HepG2 (cell line): ENCODE data around the gene GNG7. TPM values are rescaled to one million over a fixed set of nuclear protein-coding genes. Genes with fewer than 3 reads are reported as not detected.

ENCODE experiments used
- HBP1 ChIP-seq: IDR thresholded peaks from 2 replicates; pipeline ENCODE4 v1.6.1; 2016; ENCODE audit warnings: low read depth, control low read depth
- HNRNPK ChIP-seq: fragments of 200-400 bp; formaldehyde crosslinking; IDR thresholded peaks from 2 replicates; pipeline ENCODE4 v1.6.1; 2018; ENCODE audit warnings: low read length, low read depth, moderate library complexity, mild to moderate bottlenecking; ENCODE audit not compliant: poor library complexity, severe bottlenecking
- KDM2A ChIP-seq: sonication (generic); formaldehyde crosslinking; IDR thresholded peaks from 2 replicates; pipeline ENCODE4 v1.4.0; 2020; ENCODE audit warnings: low read depth, missing genetic modification reagents, borderline replicate concordance
- PRDM10 ChIP-seq: sonication (generic); formaldehyde crosslinking; IDR thresholded peaks from 2 replicates; pipeline ENCODE4 v1.4.0; 2020; ENCODE audit warnings: low read depth, missing genetic modification reagents
- RBM22 ChIP-seq: fragments of 200-400 bp; formaldehyde crosslinking; optimal IDR thresholded peaks from 2 replicates; pipeline ENCODE3; 2017; ENCODE audit warnings: mild to moderate bottlenecking, low read length, moderate library complexity
- TOE1 ChIP-seq: sonication (generic); formaldehyde crosslinking; IDR thresholded peaks from 2 replicates; pipeline ENCODE4 v1.4.0; 2020; ENCODE audit warnings: mild to moderate bottlenecking, missing genetic modification reagents
- ZBTB33 ChIP-seq: sonication (generic); formaldehyde crosslinking; IDR thresholded peaks from 2 replicates; pipeline ENCODE4 v1.4.0; 2020; ENCODE audit warnings: missing genetic modification reagents
- ZBTB39 ChIP-seq: sonication (generic); formaldehyde crosslinking; IDR thresholded peaks from 2 replicates; pipeline ENCODE4 v1.5.0; 2020; ENCODE audit warnings: missing genetic modification reagents
- ZBTB7B ChIP-seq: sonication (generic); formaldehyde crosslinking; IDR thresholded peaks from 2 replicates; pipeline ENCODE4 v1.4.0; 2020; ENCODE audit warnings: missing genetic modification reagents
- ZMAT5 ChIP-seq: sonication (generic); formaldehyde crosslinking; IDR thresholded peaks from 2 replicates; pipeline ENCODE4 v1.5.0; 2020; ENCODE audit warnings: mild to moderate bottlenecking, low read depth, missing genetic modification reagents, borderline replicate concordance
- ZNF280D ChIP-seq: sonication (generic); formaldehyde crosslinking; IDR thresholded peaks from 2 replicates; pipeline ENCODE4 v1.5.1; 2020; ENCODE audit warnings: mild to moderate bottlenecking, missing genetic modification reagents
- ZNF766 ChIP-seq: sonication (generic); formaldehyde crosslinking; IDR thresholded peaks from 2 replicates; pipeline ENCODE4 v1.5.0; 2020; ENCODE audit warnings: missing genetic modification reagents, borderline replicate concordance
- ZNF775 ChIP-seq: sonication (generic); formaldehyde crosslinking; IDR thresholded peaks from 2 replicates; pipeline ENCODE4 v1.4.0; 2020; ENCODE audit warnings: missing genetic modification reagents, mild to moderate bottlenecking, moderate library complexity, borderline replicate concordance
- polyA plus RNA-seq, 8 experiments: library from polyadenylated mRNA; depleted of rRNA in 3 of 8; stranded (reverse) in 7 of 8; unstranded in 1 of 8; fragments of >200 nt; fragmentation: Illumina TruSeq in 4 of 8; extraction: Trizol in 4 of 8; gene quantifications; 2 replicates each; pipeline versions ENCODE4 v1.2.1 to v1.2.3, GENCODE V29; 2011 to 2016; ENCODE audit warnings: low read depth in 4 of 8, missing spikeins in 1 of 8, mixed read lengths in 1 of 8; ENCODE audit not compliant: insufficient read depth in 1 of 8
- total RNA-seq, 5 experiments: library from RNA; depleted of rRNA; stranded (reverse); fragments of >200 nt; fragmentation: Illumina TruSeq; extraction: Trizol; gene quantifications; 2 replicates each; pipeline ENCODE4 v1.2.3, GENCODE V29; 2016; ENCODE audit warnings: low read depth in 1 of 5

Gene GNG7
- total and polyA plus RNA-seq, 2 of the 13 experiments (the other 11 are each of a cell fraction or from before 2014, with no cell fraction given), result 1.4 to 3.3 TPM

- TF ChIP-seq ZBTB33 (CRISPR knock-in tag) (no peak), ZMAT5 (CRISPR knock-in tag) (no peak), HBP1 (CRISPR knock-in tag) (0 out of 2 replicates have a peak, but pooled peaks have one; percentile 24), TOE1 (no peak), PRDM10 (CRISPR knock-in tag) (peak; percentile 38), ZBTB7B (CRISPR knock-in tag) (peak; percentile 62; the same call in 1 of the 2 replicates), ZNF766 (no peak), HNRNPK (no peak), KDM2A (peak; percentile 47; the same call in 1 of the 2 replicates), ZBTB39 (CRISPR knock-in tag) (peak; percentile 44; the same call in 1 of the 2 replicates), RBM22 (peak; percentile 59), ZNF775 (CRISPR knock-in tag) (no peak), ZNF280D (CRISPR knock-in tag) (0 out of 2 replicates have a peak, but pooled peaks have one; percentile 14)
These were observed 156.1 kb downstream of the GNG7 start (continued) for GRCh38 chr19:2546128-2547032.
